HEK293 (cell line): ENCODE results near the gene GIPC1.

Experiments used
- CTCF ChIA-PET: fragments of 350-600 bp; formaldehyde crosslinking; extraction: SDS; loops from one replicate; lab custom pipeline; 2021; ENCODE audit warnings: antibody characterized with exemption; lab: Yijun Ruan, JAX
- POLR2A ChIA-PET: fragments of 300-600 bp; formaldehyde crosslinking; extraction: SDS; loops from one replicate; lab custom pipeline; 2020; ENCODE audit warnings: antibody characterized with exemption, inconsistent platforms; lab: Yijun Ruan, JAX
- H3K27ac ChIP-seq: fragments of 200-500 bp; sonication (Bioruptor generic); 2 replicates; pipeline ENCODE4 v1.5.1; 2014; ENCODE audit warnings: low read depth, low read length, control low read depth, inconsistent platforms; ENCODE audit errors: extremely low read depth
- H3K36me3 ChIP-seq, 2 experiments: fragments of 200-500 bp in 1 of 2; sonication (Bioruptor generic) in 1 of 2; 1 replicate in 1 of 2; 2 replicates in 1 of 2; pipeline ENCODE4 v1.5.1; 2014 to 2017; ENCODE audit warnings: inconsistent platforms in 2 of 2, low read length in 2 of 2; ENCODE audit not compliant: control insufficient read depth in 2 of 2, insufficient read depth in 1 of 2
- H3K4me1 ChIP-seq: fragments of 200-500 bp; sonication (Bioruptor generic); 2 replicates; pipeline ENCODE4 v1.5.1; 2014; ENCODE audit warnings: mild to moderate bottlenecking, low read length, inconsistent platforms; ENCODE audit not compliant: control insufficient read depth, insufficient read depth
- H3K4me3 ChIP-seq: 2 replicates; pipeline ENCODE4 v1.5.1; 2011; ENCODE audit warnings: low read depth, mild to moderate bottlenecking, control low read depth, low read length, moderate library complexity
- H3K9me3 ChIP-seq: fragments of 200-500 bp; sonication (Bioruptor generic); 2 replicates; pipeline ENCODE4 v1.5.1; 2014; ENCODE audit warnings: low read depth, low read length, inconsistent platforms; ENCODE audit not compliant: control insufficient read depth, insufficient read depth
- BCL6B ChIP-seq: fragments of 450-650 bp; formaldehyde crosslinking; IDR thresholded peaks from 2 replicates; pipeline ENCODE4 v1.5.1; 2017; ENCODE audit warnings: missing biosample characterization, missing genetic modification characterization
- CTCF ChIP-seq: fragments of 450-650 bp; formaldehyde crosslinking; IDR thresholded peaks from 2 replicates; pipeline ENCODE4 v1.5.1; 2016; ENCODE audit warnings: missing biosample characterization, missing genetic modification characterization
- EGR2 ChIP-seq: fragments of 450-650 bp; formaldehyde crosslinking; IDR thresholded peaks from 2 replicates; pipeline ENCODE4 v1.5.1; 2016; ENCODE audit warnings: low read depth, missing biosample characterization, missing genetic modification characterization
- HOXD13 ChIP-seq: sonication (generic); formaldehyde crosslinking; IDR thresholded peaks from 2 replicates; pipeline ENCODE4 v1.8.0; 2022; ENCODE audit warnings: missing genetic modification reagents, borderline replicate concordance
- KLF7 ChIP-seq: fragments of 450-650 bp; formaldehyde crosslinking; IDR thresholded peaks from 2 replicates; pipeline ENCODE4 v1.5.1; 2016; ENCODE audit warnings: missing biosample characterization, missing genetic modification characterization, borderline replicate concordance
- PATZ1 ChIP-seq: fragments of 450-650 bp; formaldehyde crosslinking; IDR thresholded peaks from 2 replicates; pipeline ENCODE4 v1.5.1; 2016; ENCODE audit warnings: missing biosample characterization, missing genetic modification characterization
- ZBTB6 ChIP-seq: fragments of 450-650 bp; formaldehyde crosslinking; IDR thresholded peaks from 2 replicates; pipeline ENCODE4 v1.5.1; 2017; ENCODE audit warnings: missing biosample characterization, missing genetic modification characterization
- ZNF174 ChIP-seq: fragments of 450-650 bp; formaldehyde crosslinking; IDR thresholded peaks from 2 replicates; pipeline ENCODE4 v1.5.0; 2017; ENCODE audit warnings: missing biosample characterization, mild to moderate bottlenecking, missing genetic modification characterization
- ZNF280C ChIP-seq: fragments of 450-650 bp; formaldehyde crosslinking; IDR thresholded peaks from 2 replicates; pipeline ENCODE4 v1.5.1; 2016; ENCODE audit warnings: missing biosample characterization, missing genetic modification characterization
- ZNF280D ChIP-seq: fragments of 450-650 bp; formaldehyde crosslinking; IDR thresholded peaks from 2 replicates; pipeline ENCODE4 v1.5.1; 2016; ENCODE audit warnings: missing biosample characterization, missing genetic modification characterization
- ZNF324 ChIP-seq: fragments of 450-650 bp; formaldehyde crosslinking; IDR thresholded peaks from 2 replicates; pipeline ENCODE4 v1.5.1; 2016; ENCODE audit warnings: missing biosample characterization, missing genetic modification characterization
- ZNF433 ChIP-seq: fragments of 450-650 bp; formaldehyde crosslinking; IDR thresholded peaks from 2 replicates; pipeline ENCODE4 v1.5.1; 2016; ENCODE audit warnings: missing biosample characterization, missing genetic modification characterization, low read depth
- ZNF530 ChIP-seq: fragments of 450-650 bp; formaldehyde crosslinking; IDR thresholded peaks from 2 replicates; pipeline ENCODE4 v1.5.1; 2016; ENCODE audit warnings: low read depth, missing biosample characterization, missing genetic modification characterization
- ZNF585B ChIP-seq: fragments of 450-650 bp; formaldehyde crosslinking; IDR thresholded peaks from 2 replicates; pipeline ENCODE4 v1.5.1; 2016; ENCODE audit warnings: missing biosample characterization, missing genetic modification characterization
- ZNF692 ChIP-seq: fragments of 450-650 bp; formaldehyde crosslinking; IDR thresholded peaks from 2 replicates; pipeline ENCODE4 v1.5.1; 2016; ENCODE audit warnings: missing biosample characterization, missing genetic modification characterization

The GIPC1 gene

GRCh38 chr19:14475251-14476073 is 20.5 kb downstream of the GIPC1 start, which contains the start of gene PTGER1 (continued):
- 0 out of 2 replicates have a peak, but pooled peaks have one; percentile 33 for TF ChIP-seq ZNF692
- TF ChIP-seq PATZ1 (tag by site-specific recombination), result peak; percentile 69
- 0 out of 2 replicates have a peak, but pooled peaks have one; percentile 43 for TF ChIP-seq KLF7 (tag by site-specific recombination)

GRCh38 chr19:14474827-14475226 is 21.1 kb downstream of the GIPC1 start:
- no peak overlapping the region for H3K4me3 ChIP-seq
- CTCF ChIA-PET, result no interaction called here

GRCh38 chr19:14473978-14474578 is 21.8 kb downstream of the GIPC1 start:
- Histone ChIP-seq H3K27ac (no peak overlapping the region), H3K4me1 (no peaks in the 10 kb centered on the region; the same call in 1 of the 2 replicates), H3K36me3 (peaks cover 0 to 35% of the 10 kb centered on the region in 2 experiments; a peak in 2 of 3 replicates), H3K9me3 (no peaks in the 10 kb centered on the region), H3K4me3 (no peak overlapping the region)
- POLR2A ChIA-PET, result no interaction called here
- CTCF ChIA-PET, result no interaction called here
- TF ChIP-seq CTCF (tag by site-specific recombination) (no peak), ZNF324 (tag by site-specific recombination) (no peak), ZNF530 (tag by site-specific recombination) (no peak), ZNF280D (no peak), ZNF174 (tag by site-specific recombination) (no peak), ZNF280C (tag by site-specific recombination) (no peak), ZNF433 (tag by site-specific recombination) (no peak), ZNF585B (no peak), HOXD13 (CRISPR knock-in tag) (no peak), ZBTB6 (no peak)

More at GRCh38 chr19:14474827-14475226, 21.1 kb downstream of the GIPC1 start:
- TF ChIP-seq EGR2 (tag by site-specific recombination), result peak; percentile 29; the same call in 1 of the 2 replicates
- TF ChIP-seq BCL6B (tag by site-specific recombination), result no peak
- Histone ChIP-seq H3K27ac (no peak overlapping the region), H3K9me3 (no peaks in the 10 kb centered on the region), H3K36me3 (peaks cover 0 to 35% of the 10 kb centered on the region in 2 experiments; a peak in 2 of 3 replicates), H3K4me1 (no peaks in the 10 kb centered on the region; the same call in 1 of the 2 replicates)
- POLR2A ChIA-PET, result interaction anchor here (1.0 kb wide), 1 partner anchor 22 kb away, joined by 3 read pairs; no protein-coding TSS in a partner anchor
